Non-pigmented ciliary epithelial cell (primary cell): ENCODE data around the gene SNORC.
"Not testable (repeated sequence)": the region's sequence is repeated elsewhere in the genome, so short reads cannot be mapped to it uniquely, and the experiment has no call there.

Experiments
- DNase-seq: peaks from one replicate; pipeline ENCODE4 v3.0.0-alpha.2; 2010; ENCODE audit warnings: low read depth

Gene SNORC

GRCh38 chr2:232896720-232897597 is 26.9 kb downstream of the SNORC start:
- no peak for DNase-seq

GRCh38 chr2:232897598-232898408 is 27.7 kb downstream of the SNORC start:
- no peak for DNase-seq

GRCh38 chr2:232898592-232899543 is 28.8 kb downstream of the SNORC start:
- DNase-seq, result no peak

- no peak for DNase-seq
Observed at GRCh38 chr2:232900811-232901735, 31.0 kb downstream of the SNORC start.

- DNase-seq, result peak; percentile 76
Observed at GRCh38 chr2:232901736-232902578, 31.9 kb downstream of the SNORC start.

- DNase-seq, result no peak
Observed at GRCh38 chr2:232903989-232904388, 33.9 kb downstream of the SNORC start.

GRCh38 chr2:232906867-232907717 is 37.0 kb downstream of the SNORC start:
- not testable (repeated sequence) for DNase-seq

- DNase-seq, result not testable (repeated sequence)
Observed at GRCh38 chr2:232907718-232908085, 37.6 kb downstream of the SNORC start.

- no peak for DNase-seq
Observed at GRCh38 chr2:232908695-232909094, 38.6 kb downstream of the SNORC start.

- no peak for DNase-seq
Observed at GRCh38 chr2:232910376-232910775, 40.3 kb downstream of the SNORC start.

- no peak for DNase-seq
Observed at GRCh38 chr2:232911712-232912277, 41.7 kb downstream of the SNORC start.

- DNase-seq, result no peak
Observed at GRCh38 chr2:232913903-232914302, 43.8 kb downstream of the SNORC start.

- no peak for DNase-seq
Observed at GRCh38 chr2:232919141-232919540, 49.1 kb downstream of the SNORC start.

- no peak for DNase-seq
Observed at GRCh38 chr2:232920055-232920454, 50.0 kb downstream of the SNORC start.

- no peak for DNase-seq
Observed at GRCh38 chr2:232920760-232921159, 50.7 kb downstream of the SNORC start.

- no peak for DNase-seq
Observed at GRCh38 chr2:232924433-232924832, 54.4 kb downstream of the SNORC start.

- DNase-seq, result no peak
Observed at GRCh38 chr2:232925153-232925820, 55.2 kb downstream of the SNORC start.

- DNase-seq, result no peak
Observed at GRCh38 chr2:232925821-232926156, 55.7 kb downstream of the SNORC start.
